Activated CD8-positive, alpha-beta memory T cell treated with anti-CD3 and anti-CD28 coated beads, Interleukin-2, amount 50 U/mL, for 24 hours (primary cell): Measurements from ENCODE around the gene TBC1D26.
"Not testable (repeated sequence)": the region's sequence is repeated elsewhere in the genome, so short reads cannot be mapped to it uniquely, and the experiment has no call there.

Experiments used
- DNase-seq: peaks from one replicate; pipeline ENCODE4 v3.0.0-alpha.2; 2020; ENCODE audit errors: extremely low read depth

Gene TBC1D26

GRCh38 chr17:15744074-15744676 is 12.1 kb downstream of the TBC1D26 start:
- no peak for DNase-seq

GRCh38 chr17:15744885-15745284 is 12.8 kb downstream of the TBC1D26 start:
- no peak for DNase-seq

DNA sequence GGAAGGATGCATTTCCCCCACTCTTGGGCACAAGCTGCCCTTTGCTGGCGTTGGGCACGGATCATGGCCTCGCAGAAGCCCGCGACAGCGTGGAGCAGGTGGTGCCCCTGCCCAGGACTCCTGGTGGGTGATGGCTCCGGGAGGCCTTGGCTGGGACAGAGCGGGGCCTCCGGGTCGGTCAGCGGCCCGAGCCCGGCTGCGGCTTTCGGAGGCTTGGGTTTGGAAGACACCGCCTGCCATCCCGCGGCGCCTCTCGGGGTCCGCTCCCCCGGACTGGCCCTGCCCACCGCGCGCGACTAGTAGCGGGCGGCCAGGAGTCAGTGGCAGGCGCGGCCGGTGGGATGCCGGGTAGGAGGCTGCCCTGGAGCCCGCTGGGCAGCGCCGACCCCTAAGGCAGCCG is 17.3 kb downstream of the TBC1D26 start:
- DNase-seq, result not testable (repeated sequence)

DNA sequence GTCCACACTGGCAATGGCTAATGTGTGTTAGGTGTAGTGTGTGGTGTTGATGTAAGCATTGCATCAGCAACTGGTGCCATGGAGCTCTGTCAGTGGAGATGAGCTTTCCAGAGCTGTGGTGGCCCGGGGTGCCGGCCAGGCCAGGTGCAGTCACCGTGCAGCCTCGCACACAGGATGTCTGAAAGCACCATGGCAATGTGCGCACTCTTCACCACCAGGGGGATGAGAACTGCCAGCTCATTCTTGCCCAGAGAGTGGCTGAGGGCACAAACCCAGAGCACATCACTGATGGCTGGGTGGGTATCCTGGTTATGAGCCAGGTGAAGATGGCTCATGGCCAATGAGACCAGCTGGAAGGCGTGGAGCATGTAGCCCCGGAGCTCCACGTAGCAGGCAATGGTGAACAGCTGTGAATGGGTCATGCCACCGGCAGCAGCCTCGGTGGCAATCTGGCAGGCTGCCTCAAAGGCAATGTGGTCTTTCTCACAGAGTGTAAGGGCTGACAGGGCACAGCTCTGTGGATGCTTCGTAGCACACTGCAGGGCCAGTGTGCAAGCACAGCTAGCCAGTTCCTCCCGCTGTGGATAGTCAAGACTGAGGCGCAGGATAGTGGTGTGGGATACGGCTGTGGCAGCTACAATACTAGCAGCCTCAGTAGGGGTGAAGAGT is 36.9 kb downstream of the TBC1D26 start:
- not testable (repeated sequence) for DNase-seq

- not testable (repeated sequence) for DNase-seq
Measured at GRCh38 chr17:15770679-15771078, 38.6 kb downstream of the TBC1D26 start.

GRCh38 chr17:15776871-15777270 is 44.8 kb downstream of the TBC1D26 start:
- DNase-seq, result no peak

DNA sequence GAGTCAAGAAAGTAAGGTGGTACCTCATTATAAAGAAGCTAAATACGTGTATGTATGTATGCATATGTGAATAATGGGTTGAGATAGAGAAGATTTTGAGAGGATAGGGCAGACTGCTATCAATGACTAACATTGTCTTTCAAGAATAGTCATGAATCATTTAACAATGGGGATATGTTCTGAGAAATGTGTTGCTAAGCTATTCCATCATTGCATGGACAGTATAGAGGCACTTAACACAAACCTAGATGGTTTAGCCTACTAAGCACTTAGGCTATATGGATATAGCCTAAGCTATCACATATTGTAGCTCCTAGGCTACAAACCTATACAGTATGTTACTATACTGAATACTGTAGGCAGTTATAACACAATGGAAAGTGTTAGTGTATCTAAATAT is 45.2 kb downstream of the TBC1D26 start:
- DNase-seq, result no peak

GRCh38 chr17:15777717-15778116 is 45.6 kb downstream of the TBC1D26 start:
- DNase-seq, result no peak

DNA sequence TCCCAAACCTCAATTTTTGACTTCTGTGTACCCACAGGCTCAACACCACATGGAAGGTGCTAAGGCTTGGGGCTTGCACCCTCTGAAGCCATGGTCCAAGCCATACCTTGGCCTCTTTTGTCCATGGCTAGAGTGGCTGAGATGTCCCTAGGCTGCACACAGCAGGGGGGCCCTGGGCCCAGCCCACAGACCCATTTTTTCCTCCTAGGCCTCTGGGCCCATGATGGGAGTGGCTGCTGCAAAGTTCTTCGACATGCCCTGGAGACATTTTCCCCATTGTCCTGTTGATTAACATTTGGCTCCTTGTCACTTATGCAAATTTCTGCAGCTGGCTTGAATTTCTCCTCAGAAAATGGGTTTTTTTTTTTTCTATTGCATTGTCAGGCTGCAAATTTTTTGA is 47.0 kb downstream of the TBC1D26 start:
- no peak for DNase-seq

DNA sequence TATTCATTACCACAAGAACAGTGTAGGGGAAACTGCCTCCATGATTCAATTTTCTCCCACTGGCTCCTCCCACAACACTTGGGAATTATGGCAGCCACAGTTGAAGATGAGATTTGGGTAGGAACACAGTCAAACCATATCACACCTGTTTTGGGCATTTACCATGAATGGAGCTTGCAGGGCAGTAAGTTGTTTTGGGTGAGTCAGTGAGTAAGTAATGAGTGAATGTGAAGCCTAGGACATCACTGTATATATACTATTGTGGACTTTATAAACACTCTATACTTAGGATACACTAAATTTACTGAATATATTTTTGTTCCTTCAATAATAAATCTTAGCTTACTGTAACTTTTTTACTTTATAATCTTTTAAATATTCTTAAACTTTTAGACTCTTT is 48.1 kb downstream of the TBC1D26 start:
- no peak for DNase-seq

DNA sequence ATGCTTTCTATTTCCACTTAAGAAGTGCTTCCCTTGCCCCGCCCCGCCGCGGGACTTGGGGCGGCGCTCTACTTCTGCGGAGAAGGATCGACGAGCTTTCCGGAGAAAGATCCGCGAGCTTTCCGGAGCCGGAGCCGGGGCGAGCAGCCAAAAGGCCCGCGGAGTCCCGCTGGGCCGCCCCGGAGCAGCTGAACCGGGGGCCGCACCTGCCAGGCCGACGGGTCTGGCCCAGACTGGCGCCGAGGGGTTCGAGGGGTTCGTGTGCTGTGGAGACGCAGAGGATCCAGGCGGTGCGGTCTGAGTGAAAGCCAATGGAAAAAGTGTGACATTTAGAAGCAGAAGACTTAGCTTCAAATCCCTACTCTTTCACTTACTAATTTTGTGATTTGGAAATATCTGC is 50.8 kb downstream of the TBC1D26 start:
- DNase-seq, result no peak

- DNase-seq, result no peak
Measured at GRCh38 chr17:15783461-15783860, 51.4 kb downstream of the TBC1D26 start.

DNA sequence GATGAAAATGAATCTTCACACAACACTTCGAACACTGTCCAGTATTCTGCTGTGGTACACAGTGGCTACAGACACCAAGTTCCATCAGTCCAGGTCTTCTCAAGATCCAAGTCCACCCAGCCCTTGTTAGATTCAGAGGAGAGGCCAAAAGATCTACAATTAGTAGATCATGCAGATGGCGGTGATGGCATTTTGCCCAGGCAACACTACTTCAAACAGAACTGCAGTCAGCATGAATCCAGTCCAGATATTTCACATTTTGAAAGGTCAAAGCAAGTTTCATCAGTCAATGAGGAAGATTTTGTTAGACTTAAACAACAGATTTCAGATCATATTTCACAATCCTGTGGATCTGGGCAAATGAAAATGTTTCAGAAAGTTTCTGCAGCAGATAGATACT is 52.3 kb downstream of the TBC1D26 start:
- DNase-seq, result not testable (repeated sequence)

- DNase-seq, result not testable (repeated sequence)
Measured at GRCh38 chr17:15787363-15788075, 55.4 kb downstream of the TBC1D26 start.

DNA sequence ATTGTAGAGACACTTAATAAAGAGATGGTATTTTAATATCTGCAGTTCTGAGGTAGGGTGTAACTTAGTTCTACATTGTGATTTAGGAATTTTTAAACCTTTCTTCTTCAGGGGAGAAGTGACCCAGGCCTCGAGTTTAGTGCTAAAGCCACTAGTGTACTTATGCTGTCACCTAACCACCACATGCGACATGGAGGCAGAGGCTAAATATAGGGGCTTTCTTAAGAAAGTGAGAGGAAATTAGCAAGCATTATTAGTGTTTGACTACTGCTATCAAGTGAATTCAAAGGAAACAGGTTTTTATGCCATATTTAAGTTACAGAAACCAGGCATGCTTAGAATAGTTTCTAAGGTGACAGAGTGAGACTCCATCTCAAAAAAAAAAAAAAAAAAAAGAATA is 56.3 kb downstream of the TBC1D26 start:
- DNase-seq, result not testable (repeated sequence)
